AG04450 (cell line): Measurements from ENCODE around the gene ISOC2. TPM values are rescaled to one million over a fixed set of nuclear protein-coding genes. Genes with fewer than 3 reads are reported as not detected.
"Not testable (repeated sequence)": the region's sequence is repeated elsewhere in the genome, so short reads cannot be mapped to it uniquely, and the experiment has no call there.

Source experiments
- CTCF ChIA-PET: fragments of 300-600, 350-600 bp; formaldehyde crosslinking; extraction: SDS; loops from one replicate; lab custom pipeline; 2022; ENCODE audit warnings: antibody characterized with exemption, inconsistent platforms; lab: Charles Lee
- POLR2A ChIA-PET: fragments of 350-600 bp; formaldehyde crosslinking; extraction: SDS; loops from one replicate; lab custom pipeline; 2021; ENCODE audit warnings: antibody characterized with exemption, inconsistent platforms; lab: Yijun Ruan, JAX
- DNase-seq: peaks from one replicate; pipeline ENCODE4 v3.0.0-alpha.2; 2011; ENCODE audit warnings: low read depth, low spot score
- H3K27ac ChIP-seq: one replicate; pipeline ENCODE4 v1.5.1; 2012; ENCODE audit warnings: low read depth, low read length, control low read depth
- H3K27me3 ChIP-seq: one replicate; pipeline ENCODE4 v1.6.0; 2012; ENCODE audit warnings: low read length; ENCODE audit not compliant: control insufficient read depth, insufficient read depth
- H3K4me3 ChIP-seq: 2 replicates; pipeline ENCODE4 v1.5.1; 2011; ENCODE audit warnings: mild to moderate bottlenecking, low read depth, low read length, control low read depth
- H3K9me3 ChIP-seq: 2 replicates; pipeline ENCODE4 v1.5.1; 2012; ENCODE audit warnings: low read length; ENCODE audit not compliant: control insufficient read depth, insufficient read depth
- CTCF ChIP-seq: IDR thresholded peaks from 2 replicates; pipeline ENCODE4 v1.5.1; 2011; ENCODE audit warnings: low read depth, low read length, control low read depth, inconsistent platforms
- polyA plus RNA-seq: library from polyadenylated mRNA; depleted of rRNA; stranded (reverse); fragments of >200 nt; gene quantifications from 2 replicates; pipeline ENCODE4 v1.2.3, GENCODE V29; 2011

Gene ISOC2
- polyA plus RNA-seq, 1 experiment = 45.1 TPM

GRCh38 chr19:55498246-55498840 is 36.9 kb upstream of the ISOC2 start:
- POLR2A ChIA-PET = interaction anchor here (1.8 kb wide), 1 partner anchor 11 kb away, joined by 5 read pairs; no protein-coding TSS in a partner anchor
- Histone ChIP-seq H3K9me3 (peaks cover 4% of the 10 kb centered on the region; the same call in 1 of the 2 replicates), H3K4me3 (no peak overlapping the region), H3K27me3 (no peaks in the 10 kb centered on the region), H3K27ac (no peak overlapping the region)
- CTCF ChIA-PET = interaction anchor here (1.1 to 8.4 kb wide), 3 partner anchors 9 to 45 kb away, joined by 3 to 69 read pairs (median 3); no protein-coding TSS in a partner anchor
- no peak for TF ChIP-seq CTCF
- DNase-seq = no peak

GRCh38 chr19:55497763-55498162 is 36.3 kb upstream of the ISOC2 start:
- TF ChIP-seq CTCF = no peak
- Histone ChIP-seq H3K9me3 (no peaks in the 10 kb centered on the region), H3K27ac (no peak overlapping the region), H3K27me3 (no peaks in the 10 kb centered on the region), H3K4me3 (no peak overlapping the region)
- POLR2A ChIA-PET = interaction anchor here (1.8 kb wide), 1 partner anchor 11 kb away, joined by 5 read pairs; no protein-coding TSS in a partner anchor
- no peak for DNase-seq
- CTCF ChIA-PET = interaction anchor here (0.5 to 8.4 kb wide), 4 partner anchors 8 to 156 kb away, joined by 3 to 69 read pairs (median 4); no protein-coding TSS in a partner anchor

GRCh38 chr19:55496820-55497219 is 35.4 kb upstream of the ISOC2 start:
- H3K9me3 ChIP-seq, DNase-seq, H3K27me3 ChIP-seq, H3K27ac ChIP-seq, POLR2A ChIA-PET, H3K4me3 ChIP-seq: not testable (repeated sequence)
- CTCF ChIA-PET = interaction anchor here (1.6 to 8.4 kb wide), 3 partner anchors 8 to 43 kb away, joined by 3 to 69 read pairs (median 62); no protein-coding TSS in a partner anchor

DNA sequence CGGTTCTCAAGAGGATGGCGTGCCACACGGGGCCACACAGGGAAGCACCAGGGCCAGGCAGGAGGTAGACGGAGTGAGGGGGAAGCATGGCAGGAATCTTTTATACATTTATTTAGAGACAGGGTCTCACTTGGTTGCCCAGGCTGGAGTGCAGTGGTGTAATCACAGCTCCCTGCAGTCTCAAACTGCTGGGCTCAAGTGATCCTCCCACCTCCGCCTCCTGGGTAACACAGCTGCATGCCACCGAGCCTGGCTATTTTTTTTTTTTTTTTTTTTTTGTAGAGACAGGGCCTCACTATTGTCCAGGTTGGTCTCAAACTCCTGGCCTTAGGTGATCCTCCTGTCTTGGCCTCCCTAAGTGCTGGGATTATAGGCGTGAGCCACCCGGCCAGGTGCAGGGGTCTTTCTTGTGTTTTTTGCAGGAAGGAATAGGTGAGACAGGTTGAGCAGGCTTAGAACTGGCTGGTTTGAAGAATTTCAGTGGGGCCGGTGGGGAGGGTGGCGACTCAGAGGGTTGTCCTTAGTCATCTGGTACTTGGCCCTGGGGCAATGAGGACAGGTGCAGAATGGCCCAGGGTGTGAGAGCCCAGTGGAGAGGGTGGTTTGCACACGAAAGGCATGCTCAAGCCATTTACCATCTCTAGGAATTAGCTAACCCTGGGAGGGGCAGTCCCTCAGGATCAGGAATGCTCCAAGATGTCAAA is 34.4 kb upstream of the ISOC2 start:
- no peak overlapping the region for H3K4me3 ChIP-seq
- no peak for DNase-seq
- no peak for TF ChIP-seq CTCF
- CTCF ChIA-PET = interaction anchor here (7.6 to 8.4 kb wide), 2 partner anchors 9 to 28 kb away, joined by 62 to 69 read pairs; no protein-coding TSS in a partner anchor
- H3K27ac ChIP-seq = no peak overlapping the region
- H3K9me3 ChIP-seq = no peaks in the 10 kb centered on the region
- POLR2A ChIA-PET = no interaction called here
- H3K27me3 ChIP-seq = no peaks in the 10 kb centered on the region

DNA sequence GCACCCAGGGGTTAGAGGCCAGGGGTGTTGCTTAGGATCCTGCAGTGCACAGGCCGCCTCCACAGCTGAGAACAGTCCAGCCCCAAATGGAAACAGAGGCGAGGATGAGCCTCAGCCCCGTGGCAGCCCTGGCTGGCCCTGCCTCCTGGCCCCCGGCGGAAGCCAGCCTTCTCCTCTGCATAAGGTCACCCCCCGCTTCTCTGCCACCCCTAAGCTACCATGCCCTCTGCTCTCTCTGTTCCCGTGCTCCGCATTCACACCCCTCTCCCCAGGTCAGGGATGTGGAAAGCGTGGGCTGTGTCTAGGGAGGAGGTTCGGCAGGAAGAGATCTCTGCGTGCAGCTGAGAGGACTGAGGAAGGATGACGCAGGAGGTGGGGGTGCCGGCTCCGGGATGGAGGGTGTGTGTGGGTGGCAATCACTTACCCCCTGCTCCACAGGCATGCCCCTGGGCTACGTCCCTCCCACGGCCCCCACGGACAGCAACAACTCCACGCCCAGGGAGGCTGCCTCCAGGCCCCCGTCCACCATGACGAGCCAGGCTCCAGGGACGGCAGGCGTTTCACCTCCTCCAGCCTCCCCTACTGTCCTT is 32.8 kb upstream of the ISOC2 start:
- H3K27ac ChIP-seq = peak overlapping the region; percentile 73
- POLR2A ChIA-PET = interaction anchor here (0.7 to 1.7 kb wide), 4 partner anchors 10 to 105 kb away, joined by 3 to 6 read pairs (median 4); partner anchors contain the start of genes FIZ1 and NAT14
- no peak for DNase-seq
- no peak for TF ChIP-seq CTCF
- peak overlapping the region; percentile 45 for H3K4me3 ChIP-seq
- H3K27me3 ChIP-seq = no peaks in the 10 kb centered on the region
- no peaks in the 10 kb centered on the region for H3K9me3 ChIP-seq
- CTCF ChIA-PET = interaction anchor here (1.6 to 8.4 kb wide), 3 partner anchors 10 to 112 kb away, joined by 3 to 69 read pairs (median 62); no protein-coding TSS in a partner anchor
